HepG2 (cell line): ENCODE results near the gene NEU1. TPM values are rescaled to one million over a fixed set of nuclear protein-coding genes. Genes with fewer than 3 reads are reported as not detected.

Experiments used
- CENPT ChIP-seq: sonication (generic); formaldehyde crosslinking; IDR thresholded peaks from 2 replicates; pipeline ENCODE4 v1.8.0; 2022; ENCODE audit warnings: low read depth, mild to moderate bottlenecking, moderate library complexity, missing genetic modification reagents
- HIVEP1 ChIP-seq: sonication (generic); formaldehyde crosslinking; IDR thresholded peaks from 2 replicates; pipeline ENCODE4 v1.4.0; 2020; ENCODE audit warnings: mild to moderate bottlenecking, missing genetic modification reagents
- MNT ChIP-seq: fragments of 450-650 bp; IDR thresholded peaks from 2 replicates; pipeline ENCODE4 v1.6.1; 2016
- NFATC3 ChIP-seq: sonication (generic); formaldehyde crosslinking; IDR thresholded peaks from 2 replicates; pipeline ENCODE4 v1.5.1; 2020; ENCODE audit warnings: mild to moderate bottlenecking, missing genetic modification reagents
- NONO ChIP-seq, 2 experiments: fragments of 450-650 bp in 1 of 2; sonication (generic) in 1 of 2; formaldehyde crosslinking in 1 of 2; IDR thresholded peaks in 1 of 2; conservative IDR thresholded peaks in 1 of 2; 2 replicates each; pipeline versions ENCODE4 v1.6.1 to v1.8.0; 2017 to 2022; ENCODE audit warnings: mild to moderate bottlenecking in 1 of 2, missing genetic modification reagents in 1 of 2, moderate library complexity in 1 of 2
- PAWR ChIP-seq: sonication (generic); formaldehyde crosslinking; IDR thresholded peaks from 2 replicates; pipeline ENCODE4 v1.4.0; 2020; ENCODE audit warnings: missing genetic modification reagents, mild to moderate bottlenecking, borderline replicate concordance
- SETDB1 ChIP-seq: sonication (generic); formaldehyde crosslinking; IDR thresholded peaks from 2 replicates; pipeline ENCODE4 v1.5.1; 2020; ENCODE audit warnings: missing genetic modification reagents, mild to moderate bottlenecking, borderline replicate concordance
- SMAD1 ChIP-seq: sonication (generic); formaldehyde crosslinking; IDR thresholded peaks from 2 replicates; pipeline ENCODE4 v1.4.0; 2020; ENCODE audit warnings: missing genetic modification reagents, low read depth, mild to moderate bottlenecking, borderline replicate concordance
- SRSF1 ChIP-seq: fragments of 200-400 bp; formaldehyde crosslinking; optimal IDR thresholded peaks from 2 replicates; pipeline ENCODE3; 2017; ENCODE audit warnings: mild to moderate bottlenecking, low read depth, low read length, moderate library complexity
- TBX3 ChIP-seq: fragments of 450-650 bp; IDR thresholded peaks from 2 replicates; pipeline ENCODE4 v1.6.1; 2017; ENCODE audit warnings: antibody characterized with exemption, mild to moderate bottlenecking, inconsistent platforms, borderline replicate concordance
- TCF7 ChIP-seq: sonication (generic); IDR thresholded peaks from 2 replicates; pipeline ENCODE4 v1.6.1; 2016; ENCODE audit warnings: antibody characterized with exemption, low read depth
- TEF ChIP-seq: sonication (generic); formaldehyde crosslinking; IDR thresholded peaks from 2 replicates; pipeline ENCODE4 v1.5.0; 2020; ENCODE audit warnings: missing genetic modification reagents
- UBTF ChIP-seq: sonication (generic); formaldehyde crosslinking; IDR thresholded peaks from 2 replicates; pipeline ENCODE4 v1.4.0; 2020; ENCODE audit warnings: mild to moderate bottlenecking, missing genetic modification reagents
- ZBTB49 ChIP-seq: sonication (generic); formaldehyde crosslinking; IDR thresholded peaks from 2 replicates; pipeline ENCODE4 v1.4.0; 2020; ENCODE audit warnings: missing genetic modification reagents, borderline replicate concordance
- ZC3H4 ChIP-seq: sonication (generic); formaldehyde crosslinking; IDR thresholded peaks from 2 replicates; pipeline ENCODE4 v1.4.0; 2020; ENCODE audit warnings: missing genetic modification reagents, borderline replicate concordance
- ZNF138 ChIP-seq: sonication (generic); formaldehyde crosslinking; IDR thresholded peaks from 2 replicates; pipeline ENCODE4 v1.5.0; 2020; ENCODE audit warnings: mild to moderate bottlenecking, low read depth, missing genetic modification reagents
- ZNF432 ChIP-seq: sonication (generic); formaldehyde crosslinking; IDR thresholded peaks from 2 replicates; pipeline ENCODE4 v1.5.0; 2020; ENCODE audit warnings: missing genetic modification reagents, mild to moderate bottlenecking, borderline replicate concordance
- ZNF564 ChIP-seq: sonication (generic); formaldehyde crosslinking; IDR thresholded peaks from 2 replicates; pipeline ENCODE4 v1.8.1; 2023; ENCODE audit warnings: mild to moderate bottlenecking, missing genetic modification reagents
- ZNF670 ChIP-seq: sonication (generic); formaldehyde crosslinking; IDR thresholded peaks from 2 replicates; pipeline ENCODE4 v1.8.0; 2022; ENCODE audit warnings: mild to moderate bottlenecking, missing genetic modification reagents, borderline replicate concordance
- ZNF816 ChIP-seq: sonication (generic); formaldehyde crosslinking; IDR thresholded peaks from 2 replicates; pipeline ENCODE4 v1.8.0; 2022; ENCODE audit warnings: missing genetic modification reagents, mild to moderate bottlenecking, borderline replicate concordance
- ZSCAN9 ChIP-seq: IDR thresholded peaks from 2 replicates; pipeline ENCODE4 v1.6.1; 2016; ENCODE audit warnings: borderline replicate concordance
- polyA plus RNA-seq, 8 experiments: library from polyadenylated mRNA; depleted of rRNA in 3 of 8; stranded (reverse) in 7 of 8; unstranded in 1 of 8; fragments of >200 nt; fragmentation: Illumina TruSeq in 4 of 8; extraction: Trizol in 4 of 8; gene quantifications; 2 replicates each; pipeline versions ENCODE4 v1.2.1 to v1.2.3, GENCODE V29; 2011 to 2016; ENCODE audit warnings: low read depth in 4 of 8, missing spikeins in 1 of 8, mixed read lengths in 1 of 8; ENCODE audit not compliant: insufficient read depth in 1 of 8
- total RNA-seq, 5 experiments: library from RNA; depleted of rRNA; stranded (reverse); fragments of >200 nt; fragmentation: Illumina TruSeq; extraction: Trizol; gene quantifications; 2 replicates each; pipeline ENCODE4 v1.2.3, GENCODE V29; 2016; ENCODE audit warnings: low read depth in 1 of 5

The NEU1 gene
- total and polyA plus RNA-seq, 2 of the 13 experiments (the other 11 are each of a cell fraction or from before 2014, with no cell fraction given) = 215 to 297 TPM

- TF ChIP-seq ZBTB49 (CRISPR knock-in tag) = peak; percentile 59; the same call in 1 of the 2 replicates
- TF ChIP-seq NONO (IDR thresholded peaks at IDR 0.05) = no peak
- TF ChIP-seq NONO (CRISPR knock-in tag; conservative IDR thresholded peaks at IDR 0.05) = no peak
- 0 out of 2 replicates have a peak, but pooled peaks have one; percentile 5 for TF ChIP-seq TBX3
- TF ChIP-seq SETDB1 = no peak
- no peak for TF ChIP-seq ZNF432 (CRISPR knock-in tag)
- no peak for TF ChIP-seq TCF7
- 0 out of 2 replicates have a peak, but pooled peaks have one; percentile 46 for TF ChIP-seq ZNF564 (CRISPR knock-in tag)
- peak; percentile 55; the same call in 1 of the 2 replicates for TF ChIP-seq CENPT (CRISPR knock-in tag)
- no peak for TF ChIP-seq PAWR (CRISPR knock-in tag)
- no peak for TF ChIP-seq SMAD1 (CRISPR knock-in tag)
- peak; percentile 98 for TF ChIP-seq SRSF1
- peak; percentile 92 for TF ChIP-seq UBTF (CRISPR knock-in tag)
- peak; percentile 35; the same call in 1 of the 2 replicates for TF ChIP-seq MNT
- peak; percentile 90 for TF ChIP-seq ZSCAN9
- TF ChIP-seq ZNF138 (CRISPR knock-in tag) = peak; percentile 88
- peak; percentile 62; the same call in 1 of the 2 replicates for TF ChIP-seq NFATC3 (CRISPR knock-in tag)
- peak; percentile 66; the same call in 1 of the 2 replicates for TF ChIP-seq HIVEP1 (CRISPR knock-in tag)
- TF ChIP-seq ZNF670 (CRISPR knock-in tag) = peak; percentile 9; the same call in 1 of the 2 replicates
- 0 out of 2 replicates have a peak, but pooled peaks have one; percentile 45 for TF ChIP-seq ZC3H4 (CRISPR knock-in tag)
- TF ChIP-seq ZNF816 (CRISPR knock-in tag) = no peak
- 0 out of 2 replicates have a peak, but pooled peaks have one; percentile 55 for TF ChIP-seq TEF (CRISPR knock-in tag)
Observed at GRCh38 chr6:31827286-31828079, 35.1 kb downstream of the NEU1 start, which contains the start of gene HSPA1B (continued).
